WERI-Rb-1 (cell line): ENCODE data around the gene AATK.

ENCODE experiments used
- DNase-seq: peaks from one replicate; pipeline ENCODE4 v3.0.0-alpha.2; 2020
- H3K27ac ChIP-seq: fragments of 250-450 bp; sonication (Bioruptor Pico); 2 replicates; pipeline ENCODE4 v1.5.1; 2020; ENCODE audit warnings: mild to moderate bottlenecking, moderate library complexity
- H3K27me3 ChIP-seq: fragments of 250-450 bp; sonication (Bioruptor Pico); 2 replicates; pipeline ENCODE4 v1.5.1; 2021; ENCODE audit warnings: mild to moderate bottlenecking, low read depth, moderate library complexity; ENCODE audit not compliant: insufficient read depth, severe bottlenecking
- H3K36me3 ChIP-seq: fragments of 250-450 bp; sonication (Bioruptor Pico); 2 replicates; pipeline ENCODE4 v1.5.1; 2020; ENCODE audit warnings: mild to moderate bottlenecking, moderate library complexity
- H3K4me3 ChIP-seq: 2 replicates; pipeline ENCODE4 v1.5.1; 2011; ENCODE audit warnings: low read depth, mild to moderate bottlenecking, control low read depth, low read length
- H3K9me3 ChIP-seq: fragments of 250-450 bp; sonication (Bioruptor Pico); 2 replicates; pipeline ENCODE4 v1.5.1; 2021; ENCODE audit warnings: mild to moderate bottlenecking, moderate library complexity; ENCODE audit not compliant: severe bottlenecking
- TF ChIP-seq, protein P1 (sequence below): IDR thresholded peaks from 2 replicates; pipeline ENCODE4 v1.5.1; 2011; ENCODE audit warnings: low read depth, mild to moderate bottlenecking, control low read depth, inconsistent platforms, low read length

Gene AATK

GRCh38 chr17:81069135-81069645 is 96.8 kb downstream of the AATK start:
- H3K36me3 ChIP-seq, result peaks cover 72% of the 10 kb centered on the region
- H3K27ac ChIP-seq, result no peak overlapping the region; the same call in 1 of the 2 replicates
- no peaks in the 10 kb centered on the region for H3K9me3 ChIP-seq
- no peaks in the 10 kb centered on the region for H3K27me3 ChIP-seq
- no peak for DNase-seq
- TF ChIP-seq, protein P1, sequence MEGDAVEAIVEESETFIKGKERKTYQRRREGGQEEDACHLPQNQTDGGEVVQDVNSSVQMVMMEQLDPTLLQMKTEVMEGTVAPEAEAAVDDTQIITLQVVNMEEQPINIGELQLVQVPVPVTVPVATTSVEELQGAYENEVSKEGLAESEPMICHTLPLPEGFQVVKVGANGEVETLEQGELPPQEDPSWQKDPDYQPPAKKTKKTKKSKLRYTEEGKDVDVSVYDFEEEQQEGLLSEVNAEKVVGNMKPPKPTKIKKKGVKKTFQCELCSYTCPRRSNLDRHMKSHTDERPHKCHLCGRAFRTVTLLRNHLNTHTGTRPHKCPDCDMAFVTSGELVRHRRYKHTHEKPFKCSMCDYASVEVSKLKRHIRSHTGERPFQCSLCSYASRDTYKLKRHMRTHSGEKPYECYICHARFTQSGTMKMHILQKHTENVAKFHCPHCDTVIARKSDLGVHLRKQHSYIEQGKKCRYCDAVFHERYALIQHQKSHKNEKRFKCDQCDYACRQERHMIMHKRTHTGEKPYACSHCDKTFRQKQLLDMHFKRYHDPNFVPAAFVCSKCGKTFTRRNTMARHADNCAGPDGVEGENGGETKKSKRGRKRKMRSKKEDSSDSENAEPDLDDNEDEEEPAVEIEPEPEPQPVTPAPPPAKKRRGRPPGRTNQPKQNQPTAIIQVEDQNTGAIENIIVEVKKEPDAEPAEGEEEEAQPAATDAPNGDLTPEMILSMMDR, result no peak
- no peak overlapping the region for H3K4me3 ChIP-seq

- no peaks in the 10 kb centered on the region for H3K27me3 ChIP-seq
- peaks cover 76% of the 10 kb centered on the region for H3K36me3 ChIP-seq
- H3K9me3 ChIP-seq, result no peaks in the 10 kb centered on the region
- H3K27ac ChIP-seq, result peak overlapping the region; percentile 91
- TF ChIP-seq, protein P1, result no peak
- no peak overlapping the region for H3K4me3 ChIP-seq
- DNase-seq, result no peak
Observed at GRCh38 chr17:81068411-81069134, 97.4 kb downstream of the AATK start.

DNA sequence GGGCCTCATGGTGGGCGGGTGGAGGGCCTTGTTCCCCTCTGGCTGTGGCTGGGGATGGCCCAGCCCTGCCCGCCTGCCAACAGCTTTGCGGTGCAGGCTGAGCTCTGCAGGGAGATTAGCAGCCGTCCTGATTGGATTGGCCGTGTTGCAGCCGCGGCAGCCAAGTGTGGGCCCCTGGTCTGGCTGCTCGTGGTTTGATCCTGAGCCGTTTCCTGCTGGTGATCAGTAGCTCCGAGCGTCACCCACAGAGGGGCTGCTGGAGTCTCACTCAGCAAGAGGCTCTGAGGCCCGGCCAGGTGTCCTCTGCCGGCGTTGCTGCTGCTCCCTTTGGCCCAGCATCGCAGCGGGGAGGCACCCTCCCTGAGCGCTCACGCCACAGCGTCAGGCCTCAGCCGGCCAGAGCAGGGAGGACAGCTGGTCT is 98.6 kb downstream of the AATK start:
- H3K9me3 ChIP-seq, result no peaks in the 10 kb centered on the region
- H3K27me3 ChIP-seq, result no peaks in the 10 kb centered on the region
- peaks cover 74% of the 10 kb centered on the region for H3K36me3 ChIP-seq
- DNase-seq, result peak; percentile 97
- TF ChIP-seq, protein P1, result no peak
- H3K27ac ChIP-seq, result peak overlapping the region; percentile 91
- H3K4me3 ChIP-seq, result peak overlapping the region; percentile 18; the same call in 1 of the 2 replicates
